HEK293 (cell line): ENCODE data around the gene DPYD.

Experiments
- CTCF ChIP-seq: fragments of 450-650 bp; formaldehyde crosslinking; IDR thresholded peaks from 2 replicates; pipeline ENCODE4 v1.5.1; 2016; ENCODE audit warnings: missing biosample characterization, missing genetic modification characterization
- ELK4 ChIP-seq: IDR thresholded peaks from 2 replicates; pipeline ENCODE4 v1.6.1; 2011; ENCODE audit warnings: mild to moderate bottlenecking, low read depth, low read length, borderline replicate concordance
- KLF10 ChIP-seq: fragments of 450-650 bp; IDR thresholded peaks from 2 replicates; pipeline ENCODE4 v1.5.1; 2018; ENCODE audit warnings: missing biosample characterization, mild to moderate bottlenecking, missing genetic modification characterization
- PRDM4 ChIP-seq: fragments of 450-650 bp; formaldehyde crosslinking; IDR thresholded peaks from 2 replicates; pipeline ENCODE4 v1.5.1; 2017; ENCODE audit warnings: missing biosample characterization, missing genetic modification characterization
- ZNF214 ChIP-seq: fragments of 450-650 bp; formaldehyde crosslinking; IDR thresholded peaks from 2 replicates; pipeline ENCODE4 v1.5.1; 2017; ENCODE audit warnings: missing biosample characterization, mild to moderate bottlenecking, missing genetic modification characterization, borderline replicate concordance

GRCh38 chr1:97792655-97793054 is 128.2 kb downstream of the DPYD start:
- TF ChIP-seq ELK4 = no peak
- TF ChIP-seq ZNF214 (tag by site-specific recombination) = no peak
- TF ChIP-seq PRDM4 = no peak
- no peak for TF ChIP-seq KLF10 (tag by site-specific recombination)
- no peak for TF ChIP-seq CTCF (tag by site-specific recombination)
